ENCODE measurements around the gene CHRM1.

DNA sequence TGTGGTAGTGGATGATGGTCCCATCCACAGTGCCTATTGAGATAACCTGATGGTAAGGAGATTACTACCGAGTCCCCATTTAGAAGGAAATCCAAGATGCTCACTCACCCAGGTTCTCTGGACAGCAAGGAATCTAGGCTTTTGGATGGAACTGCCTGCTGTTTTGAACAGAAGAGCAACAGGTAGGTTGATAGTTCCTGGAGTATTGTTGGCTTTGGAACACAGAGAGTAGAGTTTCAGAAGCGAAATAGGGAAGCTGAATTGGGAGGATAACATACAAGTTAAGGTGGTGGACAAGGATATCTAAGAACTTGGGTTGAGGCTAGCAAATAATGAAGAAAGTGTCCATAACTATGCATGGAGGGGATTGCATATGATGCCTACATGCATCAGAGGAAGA, 36.0 kb upstream of the CHRM1 start:
- TF ChIP-seq ZSCAN30 (tag by site-specific recombination; IDR thresholded peaks at IDR 0.05) (no peak), ZNF292 (tag by site-specific recombination; IDR thresholded peaks at IDR 0.05; ENCODE audit: borderline replicate concordance, low read depth) (no peak), ZBTB20 (tag by site-specific recombination; IDR thresholded peaks at IDR 0.05) (no peak), SETDB1 (IDR thresholded peaks at IDR 0.05; ENCODE audit: insufficient read length, low read length) (no peak), ZNF19 (tag by site-specific recombination; IDR thresholded peaks at IDR 0.05; ENCODE audit: low read depth) (no peak), TRIM28 (IDR thresholded peaks at IDR 0.05; ENCODE audit: borderline replicate concordance, low read length) (no peak)
- TF ChIP-seq, protein P1, sequence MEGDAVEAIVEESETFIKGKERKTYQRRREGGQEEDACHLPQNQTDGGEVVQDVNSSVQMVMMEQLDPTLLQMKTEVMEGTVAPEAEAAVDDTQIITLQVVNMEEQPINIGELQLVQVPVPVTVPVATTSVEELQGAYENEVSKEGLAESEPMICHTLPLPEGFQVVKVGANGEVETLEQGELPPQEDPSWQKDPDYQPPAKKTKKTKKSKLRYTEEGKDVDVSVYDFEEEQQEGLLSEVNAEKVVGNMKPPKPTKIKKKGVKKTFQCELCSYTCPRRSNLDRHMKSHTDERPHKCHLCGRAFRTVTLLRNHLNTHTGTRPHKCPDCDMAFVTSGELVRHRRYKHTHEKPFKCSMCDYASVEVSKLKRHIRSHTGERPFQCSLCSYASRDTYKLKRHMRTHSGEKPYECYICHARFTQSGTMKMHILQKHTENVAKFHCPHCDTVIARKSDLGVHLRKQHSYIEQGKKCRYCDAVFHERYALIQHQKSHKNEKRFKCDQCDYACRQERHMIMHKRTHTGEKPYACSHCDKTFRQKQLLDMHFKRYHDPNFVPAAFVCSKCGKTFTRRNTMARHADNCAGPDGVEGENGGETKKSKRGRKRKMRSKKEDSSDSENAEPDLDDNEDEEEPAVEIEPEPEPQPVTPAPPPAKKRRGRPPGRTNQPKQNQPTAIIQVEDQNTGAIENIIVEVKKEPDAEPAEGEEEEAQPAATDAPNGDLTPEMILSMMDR (tag by site-specific recombination; IDR thresholded peaks at IDR 0.05) = no peak
- TF ChIP-seq, protein P2, sequence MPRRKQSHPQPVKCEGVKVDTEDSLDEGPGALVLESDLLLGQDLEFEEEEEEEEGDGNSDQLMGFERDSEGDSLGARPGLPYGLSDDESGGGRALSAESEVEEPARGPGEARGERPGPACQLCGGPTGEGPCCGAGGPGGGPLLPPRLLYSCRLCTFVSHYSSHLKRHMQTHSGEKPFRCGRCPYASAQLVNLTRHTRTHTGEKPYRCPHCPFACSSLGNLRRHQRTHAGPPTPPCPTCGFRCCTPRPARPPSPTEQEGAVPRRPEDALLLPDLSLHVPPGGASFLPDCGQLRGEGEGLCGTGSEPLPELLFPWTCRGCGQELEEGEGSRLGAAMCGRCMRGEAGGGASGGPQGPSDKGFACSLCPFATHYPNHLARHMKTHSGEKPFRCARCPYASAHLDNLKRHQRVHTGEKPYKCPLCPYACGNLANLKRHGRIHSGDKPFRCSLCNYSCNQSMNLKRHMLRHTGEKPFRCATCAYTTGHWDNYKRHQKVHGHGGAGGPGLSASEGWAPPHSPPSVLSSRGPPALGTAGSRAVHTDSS (tag by site-specific recombination; IDR thresholded peaks at IDR 0.05) = no peak
- TF ChIP-seq, protein P3, sequence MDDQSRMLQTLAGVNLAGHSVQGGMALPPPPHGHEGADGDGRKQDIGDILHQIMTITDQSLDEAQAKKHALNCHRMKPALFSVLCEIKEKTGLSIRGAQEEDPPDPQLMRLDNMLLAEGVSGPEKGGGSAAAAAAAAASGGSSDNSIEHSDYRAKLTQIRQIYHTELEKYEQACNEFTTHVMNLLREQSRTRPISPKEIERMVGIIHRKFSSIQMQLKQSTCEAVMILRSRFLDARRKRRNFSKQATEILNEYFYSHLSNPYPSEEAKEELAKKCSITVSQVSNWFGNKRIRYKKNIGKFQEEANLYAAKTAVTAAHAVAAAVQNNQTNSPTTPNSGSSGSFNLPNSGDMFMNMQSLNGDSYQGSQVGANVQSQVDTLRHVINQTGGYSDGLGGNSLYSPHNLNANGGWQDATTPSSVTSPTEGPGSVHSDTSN (CRISPR knock-in tag; IDR thresholded peaks at IDR 0.05) = no peak
- TF ChIP-seq, protein P4, sequence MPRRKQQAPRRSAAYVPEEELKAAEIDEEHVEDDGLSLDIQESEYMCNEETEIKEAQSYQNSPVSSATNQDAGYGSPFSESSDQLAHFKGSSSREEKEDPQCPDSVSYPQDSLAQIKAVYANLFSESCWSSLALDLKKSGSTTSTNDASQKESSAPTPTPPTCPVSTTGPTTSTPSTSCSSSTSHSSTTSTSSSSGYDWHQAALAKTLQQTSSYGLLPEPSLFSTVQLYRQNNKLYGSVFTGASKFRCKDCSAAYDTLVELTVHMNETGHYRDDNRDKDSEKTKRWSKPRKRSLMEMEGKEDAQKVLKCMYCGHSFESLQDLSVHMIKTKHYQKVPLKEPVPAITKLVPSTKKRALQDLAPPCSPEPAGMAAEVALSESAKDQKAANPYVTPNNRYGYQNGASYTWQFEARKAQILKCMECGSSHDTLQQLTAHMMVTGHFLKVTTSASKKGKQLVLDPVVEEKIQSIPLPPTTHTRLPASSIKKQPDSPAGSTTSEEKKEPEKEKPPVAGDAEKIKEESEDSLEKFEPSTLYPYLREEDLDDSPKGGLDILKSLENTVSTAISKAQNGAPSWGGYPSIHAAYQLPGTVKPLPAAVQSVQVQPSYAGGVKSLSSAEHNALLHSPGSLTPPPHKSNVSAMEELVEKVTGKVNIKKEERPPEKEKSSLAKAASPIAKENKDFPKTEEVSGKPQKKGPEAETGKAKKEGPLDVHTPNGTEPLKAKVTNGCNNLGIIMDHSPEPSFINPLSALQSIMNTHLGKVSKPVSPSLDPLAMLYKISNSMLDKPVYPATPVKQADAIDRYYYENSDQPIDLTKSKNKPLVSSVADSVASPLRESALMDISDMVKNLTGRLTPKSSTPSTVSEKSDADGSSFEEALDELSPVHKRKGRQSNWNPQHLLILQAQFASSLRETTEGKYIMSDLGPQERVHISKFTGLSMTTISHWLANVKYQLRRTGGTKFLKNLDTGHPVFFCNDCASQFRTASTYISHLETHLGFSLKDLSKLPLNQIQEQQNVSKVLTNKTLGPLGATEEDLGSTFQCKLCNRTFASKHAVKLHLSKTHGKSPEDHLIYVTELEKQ (tag by site-specific recombination; IDR thresholded peaks at IDR 0.05; ENCODE audit: borderline replicate concordance) = no peak
